ENCODE results near the gene LILRB2.
"Not testable (repeated sequence)": the region's sequence is repeated elsewhere in the genome, so short reads cannot be mapped to it uniquely, and the experiment has no call there.

Gene LILRB2

GRCh38 chr19:54271106-54271505 is 9.8 kb downstream of the LILRB2 start:
- no peak for DNase-seq

- DNase-seq = no peak
Measured at GRCh38 chr19:54268936-54269335, 12.0 kb downstream of the LILRB2 start.

GRCh38 chr19:54266133-54266532 is 14.8 kb downstream of the LILRB2 start:
- peak; percentile 10 for DNase-seq

- DNase-seq = no peak
Measured at GRCh38 chr19:54262470-54262869, 18.4 kb downstream of the LILRB2 start.

- no peak for DNase-seq
Measured at GRCh38 chr19:54262066-54262465, 18.8 kb downstream of the LILRB2 start.

- DNase-seq = no peak
Measured at GRCh38 chr19:54257116-54257480, 23.8 kb downstream of the LILRB2 start, which contains the start of gene LILRB5. TSS of gene LILRB5 (minus strand) at chr19:54257273. CDS start at chr19:54257193, 80 bp downstream.

- DNase-seq = no peak
Measured at GRCh38 chr19:54256250-54257115, 24.4 kb downstream of the LILRB2 start.

- DNase-seq = no peak
Measured at GRCh38 chr19:54255105-54255775, 25.7 kb downstream of the LILRB2 start.

- no peak for DNase-seq
Measured at GRCh38 chr19:54254195-54254906, 26.6 kb downstream of the LILRB2 start.

- DNase-seq = no peak
Measured at GRCh38 chr19:54253331-54254194, 27.3 kb downstream of the LILRB2 start.

- no peak for DNase-seq
Measured at GRCh38 chr19:54252845-54253244, 28.1 kb downstream of the LILRB2 start.

- DNase-seq = no peak
Measured at GRCh38 chr19:54252243-54252642, 28.7 kb downstream of the LILRB2 start.

GRCh38 chr19:54248016-54248601 is 32.8 kb downstream of the LILRB2 start:
- no peak for DNase-seq

GRCh38 chr19:54247106-54247930 is 33.6 kb downstream of the LILRB2 start:
- DNase-seq = no peak

GRCh38 chr19:54245936-54246335 is 35.0 kb downstream of the LILRB2 start:
- DNase-seq = no peak

- not testable (repeated sequence) for DNase-seq
Measured at GRCh38 chr19:54243809-54244208, 37.1 kb downstream of the LILRB2 start.

- DNase-seq = not testable (repeated sequence)
Measured at GRCh38 chr19:54242646-54243045, 38.3 kb downstream of the LILRB2 start, which contains the start of gene LILRA6. TSS of gene LILRA6 (minus strand) at chr19:54242790.

GRCh38 chr19:54242234-54242633 is 38.7 kb downstream of the LILRB2 start:
- DNase-seq = not testable (repeated sequence)

- not testable (repeated sequence) for DNase-seq
Measured at GRCh38 chr19:54240372-54241336, 40.3 kb downstream of the LILRB2 start.

All from NCI-H345 (cell line).